Measurements from ENCODE around the gene C10orf90.

DNA sequence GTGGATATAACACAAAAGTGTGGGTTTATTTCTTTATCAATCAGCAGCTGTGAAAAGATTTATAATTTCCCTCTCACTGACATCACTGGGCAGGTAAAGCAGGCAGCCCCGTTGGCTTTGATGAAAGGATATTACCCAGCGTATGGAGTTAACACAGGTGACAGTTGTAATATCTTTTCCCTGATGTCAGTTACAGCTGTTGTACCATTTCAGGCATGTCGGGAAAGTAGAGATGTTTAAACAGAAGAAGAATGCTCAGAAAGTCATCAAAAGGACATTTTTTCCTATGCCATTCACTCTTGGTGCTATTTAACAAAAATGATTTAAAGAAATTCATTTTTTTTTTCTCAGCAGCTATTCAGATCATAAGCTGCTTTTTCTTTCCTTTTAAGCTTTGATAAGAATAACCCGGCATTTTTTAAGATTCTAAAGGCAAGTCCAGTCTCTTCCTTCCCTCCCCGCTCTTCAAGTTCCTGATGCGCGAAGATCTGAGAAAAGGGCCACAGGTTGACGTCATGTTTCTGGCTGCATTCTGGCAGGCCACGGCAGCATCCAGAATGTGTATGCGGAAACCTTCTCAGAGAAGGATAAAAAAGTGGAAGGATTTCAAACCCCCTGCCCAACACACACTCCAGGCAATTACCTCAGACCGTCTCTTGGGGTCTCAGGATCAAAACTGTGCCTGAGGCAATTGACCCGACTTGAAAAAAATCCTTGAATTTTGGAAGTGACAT, 249.8 kb downstream of the C10orf90 start:
- TF ChIP-seq POLR2A (IDR thresholded peaks at IDR 0.05): no peak
- TF ChIP-seq, protein P1, sequence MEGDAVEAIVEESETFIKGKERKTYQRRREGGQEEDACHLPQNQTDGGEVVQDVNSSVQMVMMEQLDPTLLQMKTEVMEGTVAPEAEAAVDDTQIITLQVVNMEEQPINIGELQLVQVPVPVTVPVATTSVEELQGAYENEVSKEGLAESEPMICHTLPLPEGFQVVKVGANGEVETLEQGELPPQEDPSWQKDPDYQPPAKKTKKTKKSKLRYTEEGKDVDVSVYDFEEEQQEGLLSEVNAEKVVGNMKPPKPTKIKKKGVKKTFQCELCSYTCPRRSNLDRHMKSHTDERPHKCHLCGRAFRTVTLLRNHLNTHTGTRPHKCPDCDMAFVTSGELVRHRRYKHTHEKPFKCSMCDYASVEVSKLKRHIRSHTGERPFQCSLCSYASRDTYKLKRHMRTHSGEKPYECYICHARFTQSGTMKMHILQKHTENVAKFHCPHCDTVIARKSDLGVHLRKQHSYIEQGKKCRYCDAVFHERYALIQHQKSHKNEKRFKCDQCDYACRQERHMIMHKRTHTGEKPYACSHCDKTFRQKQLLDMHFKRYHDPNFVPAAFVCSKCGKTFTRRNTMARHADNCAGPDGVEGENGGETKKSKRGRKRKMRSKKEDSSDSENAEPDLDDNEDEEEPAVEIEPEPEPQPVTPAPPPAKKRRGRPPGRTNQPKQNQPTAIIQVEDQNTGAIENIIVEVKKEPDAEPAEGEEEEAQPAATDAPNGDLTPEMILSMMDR (IDR thresholded peaks at IDR 0.05): no peak

Measured in testis (tissue), 2 donors.